Thoracic aorta (tissue), 2 donors: ENCODE measurements around the gene ATG10. TPM values are rescaled to one million over a fixed set of nuclear protein-coding genes. Genes with fewer than 3 reads are reported as not detected.

Experiments used
- ATAC-seq: fragments of 150-250 bp; one replicate; pipeline ENCODE4 v1.8.0; 2017; ENCODE audit warnings: low read depth; ENCODE audit not compliant: insufficient number of reproducible peaks, low FRiP score
- DNase-seq: peaks from one replicate; pipeline ENCODE4 v3.0.0-alpha.2; 2020; ENCODE audit warnings: low spot score
- H3K27ac ChIP-seq, 2 donors: fragments of 200-600 bp; sonication (generic); 1 replicate in 1 of 2; 2 replicates in 1 of 2; pipeline ENCODE4 v1.5.1; 2016; ENCODE audit warnings: mild to moderate bottlenecking in 2 of 2, moderate library complexity in 2 of 2
- H3K27me3 ChIP-seq: fragments of 200-600 bp; sonication (generic); replicated peaks from 2 replicates; pipeline ENCODE4 v1.6.0; 2016; ENCODE audit warnings: mild to moderate bottlenecking; ENCODE audit not compliant: insufficient read depth
- H3K36me3 ChIP-seq: fragments of 200-600 bp; sonication (generic); one replicate; pipeline ENCODE4 v1.5.1; 2016
- H3K4me1 ChIP-seq, 2 donors: fragments of 200-600 bp; sonication (generic); 1 replicate in 1 of 2; 2 replicates in 1 of 2; pipeline versions ENCODE4 v1.5.1 to v1.6.0; 2016; ENCODE audit warnings: low read depth in 2 of 2, mild to moderate bottlenecking in 1 of 2; ENCODE audit not compliant: control insufficient read depth in 1 of 2
- H3K4me3 ChIP-seq: fragments of 200-600 bp; sonication (generic); 2 replicates; pipeline ENCODE4 v1.5.1; 2016; ENCODE audit warnings: mild to moderate bottlenecking
- H3K9me3 ChIP-seq: fragments of 200-600 bp; sonication (generic); 2 replicates; pipeline ENCODE4 v1.5.1; 2016
- total RNA-seq, 2 donors: library from RNA; depleted of rRNA; stranded (reverse); fragments of >200 nt; gene quantifications; one replicate each; pipeline versions ENCODE4 v1.1.0 to v1.2.3, GENCODE V29; 2016
- TF ChIP-seq, protein P1 (sequence below): fragments of 200-600 bp; sonication (generic); IDR thresholded peaks from one replicate; pipeline ENCODE4 v1.5.1; 2019; ENCODE audit warnings: antibody characterized with exemption

Gene ATG10
- total RNA-seq, 2 donors from 2014 or later = 5.7 to 9.9 TPM

DNA sequence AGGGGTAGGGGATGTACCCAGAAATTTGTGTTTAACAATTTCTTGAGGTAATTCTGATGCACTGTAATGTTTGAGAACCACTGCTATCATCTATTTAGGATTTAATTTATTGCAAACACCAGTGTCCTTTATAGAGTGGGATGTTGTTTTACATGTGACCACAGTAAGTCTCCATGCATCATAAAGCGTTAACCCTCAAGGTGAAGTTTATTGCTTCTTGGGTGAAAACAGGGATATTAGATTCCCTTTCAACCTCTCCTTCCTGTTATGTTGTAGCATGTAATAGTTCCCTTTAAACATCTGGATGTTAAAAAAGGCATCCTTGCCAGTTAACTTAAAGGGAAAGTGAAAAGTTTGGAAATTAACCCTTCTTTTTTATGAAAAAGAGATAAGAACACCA, 35.8 kb upstream of the ATG10 start:
- DNase-seq (no peak), ATAC-seq (no peak)

GRCh38 chr5:81936750-81937149, 35.1 kb upstream of the ATG10 start:
- H3K27ac ChIP-seq = no peak overlapping the region
- no peak for DNase-seq
- H3K4me1 ChIP-seq = no peaks in the 10 kb centered on the region
- H3K36me3 ChIP-seq = no peaks in the 10 kb centered on the region
- no peaks in the 10 kb centered on the region for H3K9me3 ChIP-seq
- no peaks in the 10 kb centered on the region for H3K27me3 ChIP-seq
- no peak overlapping the region for H3K4me3 ChIP-seq
- no peak for ATAC-seq
- TF ChIP-seq, protein P1, sequence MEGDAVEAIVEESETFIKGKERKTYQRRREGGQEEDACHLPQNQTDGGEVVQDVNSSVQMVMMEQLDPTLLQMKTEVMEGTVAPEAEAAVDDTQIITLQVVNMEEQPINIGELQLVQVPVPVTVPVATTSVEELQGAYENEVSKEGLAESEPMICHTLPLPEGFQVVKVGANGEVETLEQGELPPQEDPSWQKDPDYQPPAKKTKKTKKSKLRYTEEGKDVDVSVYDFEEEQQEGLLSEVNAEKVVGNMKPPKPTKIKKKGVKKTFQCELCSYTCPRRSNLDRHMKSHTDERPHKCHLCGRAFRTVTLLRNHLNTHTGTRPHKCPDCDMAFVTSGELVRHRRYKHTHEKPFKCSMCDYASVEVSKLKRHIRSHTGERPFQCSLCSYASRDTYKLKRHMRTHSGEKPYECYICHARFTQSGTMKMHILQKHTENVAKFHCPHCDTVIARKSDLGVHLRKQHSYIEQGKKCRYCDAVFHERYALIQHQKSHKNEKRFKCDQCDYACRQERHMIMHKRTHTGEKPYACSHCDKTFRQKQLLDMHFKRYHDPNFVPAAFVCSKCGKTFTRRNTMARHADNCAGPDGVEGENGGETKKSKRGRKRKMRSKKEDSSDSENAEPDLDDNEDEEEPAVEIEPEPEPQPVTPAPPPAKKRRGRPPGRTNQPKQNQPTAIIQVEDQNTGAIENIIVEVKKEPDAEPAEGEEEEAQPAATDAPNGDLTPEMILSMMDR = no peak

More for the DNA sequence above, 35.8 kb upstream of the ATG10 start:
- no peak overlapping the region for H3K27ac ChIP-seq
- no peaks in the 10 kb centered on the region for H3K9me3 ChIP-seq
- no peaks in the 10 kb centered on the region for H3K27me3 ChIP-seq
- no peaks in the 10 kb centered on the region for H3K4me1 ChIP-seq
- H3K36me3 ChIP-seq = no peaks in the 10 kb centered on the region
- TF ChIP-seq, protein P1 = no peak
- no peak overlapping the region for H3K4me3 ChIP-seq

DNA sequence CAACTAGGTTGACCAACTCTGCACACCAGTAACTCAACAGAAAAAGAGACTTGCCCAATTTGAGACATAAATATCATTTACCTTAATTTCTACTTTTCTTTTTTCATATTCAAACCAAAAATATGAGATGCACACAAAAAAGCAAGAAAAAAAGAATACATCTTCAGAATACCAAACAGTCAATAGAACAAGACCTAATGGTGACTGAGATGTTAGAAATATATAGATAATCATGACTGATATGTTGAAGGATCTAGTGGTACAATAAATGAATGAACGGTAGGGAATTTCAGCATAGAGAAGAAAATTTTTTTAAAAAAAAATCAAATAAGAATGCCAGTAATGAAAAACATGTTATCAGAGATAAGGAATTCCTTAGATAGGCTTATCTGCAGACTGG, 29.1 kb upstream of the ATG10 start:
- ATAC-seq (no peak), DNase-seq (no peak)
- Histone ChIP-seq H3K9me3 (no peaks in the 10 kb centered on the region), H3K27ac (no peak overlapping the region), H3K27me3 (no peaks in the 10 kb centered on the region), H3K4me3 (no peak overlapping the region), H3K36me3 (no peaks in the 10 kb centered on the region), H3K4me1 (no peaks in the 10 kb centered on the region)
- TF ChIP-seq, protein P1 = no peak

DNA sequence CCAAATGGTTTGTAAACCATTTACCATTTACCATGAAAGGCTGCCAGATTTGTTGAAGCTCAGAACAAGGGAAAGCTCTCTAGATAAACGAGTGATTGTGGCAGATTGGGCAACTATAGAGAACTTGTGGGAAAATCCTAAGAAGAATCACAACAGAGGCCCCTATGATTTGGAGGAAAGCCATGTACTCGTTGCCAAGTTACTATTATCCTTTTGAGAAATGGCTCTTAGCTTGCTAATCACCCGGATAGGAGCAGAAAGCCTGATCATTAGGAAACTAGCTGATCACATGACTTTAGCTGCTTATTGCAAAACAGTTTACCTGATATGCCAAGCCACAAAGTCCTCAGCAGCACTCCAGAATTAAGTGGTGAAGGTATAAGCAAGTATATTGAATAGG, 23.5 kb upstream of the ATG10 start:
- peaks cover 10 to 20% of the 10 kb centered on the region in 2 donors for H3K4me1 ChIP-seq
- H3K4me3 ChIP-seq = no peak overlapping the region
- H3K36me3 ChIP-seq = no peaks in the 10 kb centered on the region
- TF ChIP-seq, protein P1 = no peak
- no peak overlapping the region for H3K27ac ChIP-seq
- DNase-seq = no peak
- H3K9me3 ChIP-seq = no peaks in the 10 kb centered on the region
- no peak for ATAC-seq
- H3K27me3 ChIP-seq = no peaks in the 10 kb centered on the region

GRCh38 chr5:81949462-81949861, 22.4 kb upstream of the ATG10 start:
- TF ChIP-seq, protein P1 = no peak
- ATAC-seq = no peak

More at GRCh38 chr5:81949462-81949861, 22.4 kb upstream of the ATG10 start:
- Histone ChIP-seq H3K4me1 (peaks cover 10 to 20% of the 10 kb centered on the region in 2 donors), H3K36me3 (no peaks in the 10 kb centered on the region), H3K4me3 (no peak overlapping the region), H3K27me3 (no peaks in the 10 kb centered on the region), H3K27ac (no peak overlapping the region), H3K9me3 (no peaks in the 10 kb centered on the region)
- DNase-seq = no peak
